Cortex of kidney (tissue), 1 donor: ENCODE data around the gene CORO1C.
"Not testable (repeated sequence)": the region's sequence is repeated elsewhere in the genome, so short reads cannot be mapped to it uniquely, and the experiment has no call there.

ENCODE experiments used
- DNase-seq: peaks from one replicate; lab custom pipeline; 2025; lab: John Stamatoyannopoulos, UW

CORO1C gene

GRCh38 chr12:108672054-108672453, 59.3 kb downstream of the CORO1C start:
- no peak for DNase-seq

GRCh38 chr12:108671110-108671509, 60.2 kb downstream of the CORO1C start:
- no peak for DNase-seq

- DNase-seq: no peak
Measured at GRCh38 chr12:108670066-108670631, 61.2 kb downstream of the CORO1C start.

- no peak for DNase-seq
Measured at GRCh38 chr12:108668542-108668941, 62.8 kb downstream of the CORO1C start.

GRCh38 chr12:108668063-108668462, 63.3 kb downstream of the CORO1C start:
- no peak for DNase-seq

GRCh38 chr12:108667349-108667748, 64.0 kb downstream of the CORO1C start:
- no peak for DNase-seq

GRCh38 chr12:108666401-108666881, 64.9 kb downstream of the CORO1C start:
- DNase-seq: no peak

- no peak for DNase-seq
Measured at GRCh38 chr12:108665608-108666202, 65.6 kb downstream of the CORO1C start.

- no peak for DNase-seq
Measured at GRCh38 chr12:108664338-108665258, 66.7 kb downstream of the CORO1C start.

GRCh38 chr12:108663324-108664015, 67.8 kb downstream of the CORO1C start:
- no peak for DNase-seq

- not testable (repeated sequence) for DNase-seq
Measured at GRCh38 chr12:108658115-108658514, 73.2 kb downstream of the CORO1C start.

GRCh38 chr12:108657130-108657745, 74.1 kb downstream of the CORO1C start:
- no peak for DNase-seq

GRCh38 chr12:108656247-108656646, 75.1 kb downstream of the CORO1C start:
- not testable (repeated sequence) for DNase-seq

GRCh38 chr12:108655812-108656175, 75.5 kb downstream of the CORO1C start:
- DNase-seq: not testable (repeated sequence)

GRCh38 chr12:108654622-108655021, 76.7 kb downstream of the CORO1C start:
- not testable (repeated sequence) for DNase-seq

GRCh38 chr12:108653922-108654321, 77.4 kb downstream of the CORO1C start:
- no peak for DNase-seq

GRCh38 chr12:108653082-108653516, 78.2 kb downstream of the CORO1C start:
- DNase-seq: no peak

GRCh38 chr12:108650083-108650482, 81.2 kb downstream of the CORO1C start:
- no peak for DNase-seq

- DNase-seq: no peak
Measured at GRCh38 chr12:108649669-108650068, 81.6 kb downstream of the CORO1C start.

GRCh38 chr12:108649126-108649525, 82.2 kb downstream of the CORO1C start:
- no peak for DNase-seq

- DNase-seq: no peak
Measured at GRCh38 chr12:108648371-108648770, 82.9 kb downstream of the CORO1C start.
